ENCODE data around the gene CYP2C9. TPM values are rescaled to one million over a fixed set of nuclear protein-coding genes. Genes with fewer than 3 reads are reported as not detected.

CYP2C9 gene
- total and polyA plus RNA-seq, 10 of the 15 experiments (the other 5 are each of a cell fraction or from before 2014, with no cell fraction given): 0.04 to 0.23 (median 0.06) TPM; not detected in 7

DNA sequence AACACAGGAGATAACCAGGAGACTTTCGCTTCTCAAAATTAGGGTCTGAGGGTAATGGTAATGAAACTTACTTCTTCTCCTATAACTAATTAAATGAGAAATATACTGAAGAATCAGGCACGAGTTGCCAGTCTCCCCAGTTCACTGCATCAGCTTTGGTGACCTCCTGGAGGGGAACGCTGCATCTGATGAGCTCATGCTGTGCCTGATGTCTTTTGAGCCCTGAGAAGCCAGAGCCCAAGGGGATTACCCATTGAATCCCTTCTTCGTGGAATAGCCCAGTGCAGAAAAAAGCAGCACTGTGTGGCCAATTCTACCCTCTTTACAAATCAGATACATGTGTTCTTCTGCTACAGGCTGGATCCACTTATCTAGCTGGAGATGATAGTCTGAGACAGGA is 45.1 kb downstream of the CYP2C9 start:
- no peak overlapping the region for H3K27ac ChIP-seq (ENCODE audit: control insufficient read depth, insufficient read depth)
- H3K4me2 ChIP-seq (ENCODE audit: control insufficient read depth, insufficient read depth): no peak overlapping the region
- H4K20me1 ChIP-seq (ENCODE audit: control insufficient read depth, insufficient read depth): no peaks in the 10 kb centered on the region
- ChIA-PET CTCF (interaction anchor here (1.2 kb wide), 1 partner anchor 198 kb away, joined by 3 read pairs; no protein-coding TSS in a partner anchor), POLR2A (no interaction called here), SMC1A (ENCODE audit: uncharacterized antibody, unreplicated experiment) (interaction anchor here (1.2 kb wide), 1 partner anchor 37 kb away, joined by 3 read pairs; no protein-coding TSS in a partner anchor), RAD21 (ENCODE audit: unreplicated experiment) (interaction anchor here (1.0 kb wide), 1 partner anchor 20 kb away, joined by 3 read pairs; no protein-coding TSS in a partner anchor)
- intact Hi-C loops (cut with micrococcal nuclease; ENCODE audit: unreplicated experiment): no loop called here
- no peaks in the 10 kb centered on the region for H3K4me1 ChIP-seq (ENCODE audit: control insufficient read depth, insufficient read depth, low read length)
- no peak overlapping the region for H3K4me3 ChIP-seq
- no peaks in the 10 kb centered on the region for H3K79me2 ChIP-seq (ENCODE audit: control insufficient read depth, insufficient read depth, low read length)
- 41% methylated on average over 4 of the region's 4 CpGs for WGBS (ENCODE audit: insufficient coverage, insufficient replicate concordance, low lambda C conversion rate, missing lambda C conversion rate)
- no peaks in the 10 kb centered on the region for H3K36me3 ChIP-seq (ENCODE audit: control insufficient read depth in 2 of 2, insufficient read depth in 2 of 2, low read length in 1 of 2)
- in situ Hi-C loops (cut with MboI): no loop called here
- no peak for TF ChIP-seq NFYB (IDR thresholded peaks at IDR 0.05; ENCODE audit: insufficient read depth, low read depth, low read length)
- no peak for TF ChIP-seq TAF1 (IDR thresholded peaks at IDR 0.05; ENCODE audit: borderline replicate concordance, low read depth, low read length)
- no peak for TF ChIP-seq TCF3 (IDR thresholded peaks at IDR 0.05; ENCODE audit: borderline replicate concordance, insufficient read depth, low read depth, low read length)
- TF ChIP-seq, protein P1, sequence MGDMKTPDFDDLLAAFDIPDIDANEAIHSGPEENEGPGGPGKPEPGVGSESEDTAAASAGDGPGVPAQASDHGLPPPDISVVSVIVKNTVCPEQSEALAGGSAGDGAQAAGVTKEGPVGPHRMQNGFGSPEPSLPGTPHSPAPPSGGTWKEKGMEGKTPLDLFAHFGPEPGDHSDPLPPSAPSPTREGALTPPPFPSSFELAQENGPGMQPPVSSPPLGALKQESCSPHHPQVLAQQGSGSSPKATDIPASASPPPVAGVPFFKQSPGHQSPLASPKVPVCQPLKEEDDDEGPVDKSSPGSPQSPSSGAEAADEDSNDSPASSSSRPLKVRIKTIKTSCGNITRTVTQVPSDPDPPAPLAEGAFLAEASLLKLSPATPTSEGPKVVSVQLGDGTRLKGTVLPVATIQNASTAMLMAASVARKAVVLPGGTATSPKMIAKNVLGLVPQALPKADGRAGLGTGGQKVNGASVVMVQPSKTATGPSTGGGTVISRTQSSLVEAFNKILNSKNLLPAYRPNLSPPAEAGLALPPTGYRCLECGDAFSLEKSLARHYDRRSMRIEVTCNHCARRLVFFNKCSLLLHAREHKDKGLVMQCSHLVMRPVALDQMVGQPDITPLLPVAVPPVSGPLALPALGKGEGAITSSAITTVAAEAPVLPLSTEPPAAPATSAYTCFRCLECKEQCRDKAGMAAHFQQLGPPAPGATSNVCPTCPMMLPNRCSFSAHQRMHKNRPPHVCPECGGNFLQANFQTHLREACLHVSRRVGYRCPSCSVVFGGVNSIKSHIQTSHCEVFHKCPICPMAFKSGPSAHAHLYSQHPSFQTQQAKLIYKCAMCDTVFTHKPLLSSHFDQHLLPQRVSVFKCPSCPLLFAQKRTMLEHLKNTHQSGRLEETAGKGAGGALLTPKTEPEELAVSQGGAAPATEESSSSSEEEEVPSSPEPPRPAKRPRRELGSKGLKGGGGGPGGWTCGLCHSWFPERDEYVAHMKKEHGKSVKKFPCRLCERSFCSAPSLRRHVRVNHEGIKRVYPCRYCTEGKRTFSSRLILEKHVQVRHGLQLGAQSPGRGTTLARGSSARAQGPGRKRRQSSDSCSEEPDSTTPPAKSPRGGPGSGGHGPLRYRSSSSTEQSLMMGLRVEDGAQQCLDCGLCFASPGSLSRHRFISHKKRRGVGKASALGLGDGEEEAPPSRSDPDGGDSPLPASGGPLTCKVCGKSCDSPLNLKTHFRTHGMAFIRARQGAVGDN (IDR thresholded peaks at IDR 0.05): no peak
- no peak for TF ChIP-seq EZH2 (IDR thresholded peaks at IDR 0.05; ENCODE audit: borderline replicate concordance, control insufficient read depth, low read depth, low read length)
- no peak for TF ChIP-seq TCF7 (IDR thresholded peaks at IDR 0.05; ENCODE audit: borderline replicate concordance)
- DNase-seq (ENCODE audit: low read depth, low spot score) (no peak), FAIRE-seq (no peak), ATAC-seq (no peak)
- H2AFZ ChIP-seq (ENCODE audit: control insufficient read depth, low read depth, low read length): no peak overlapping the region
- no peaks in the 10 kb centered on the region for H3K9me3 ChIP-seq (replicated peaks; ENCODE audit: control insufficient read depth, insufficient read depth, low read length)
- H3K27me3 ChIP-seq (replicated peaks in 1 of 2; ENCODE audit: control insufficient read depth in 2 of 2, insufficient read depth in 2 of 2, low read length in 1 of 2): no peaks in the 10 kb centered on the region
- no peak overlapping the region for H3K9ac ChIP-seq (ENCODE audit: control insufficient read depth, insufficient read depth, low read length)
- BruUV-seq (replicated peaks): no TSS peak
